Astrocyte (in vitro differentiated cells and primary cell): ENCODE data around the gene ZBTB44. TPM values are rescaled to one million over a fixed set of nuclear protein-coding genes. Genes with fewer than 3 reads are reported as not detected.
"Not testable (repeated sequence)": the region's sequence is repeated elsewhere in the genome, so short reads cannot be mapped to it uniquely, and the experiment has no call there.

Experiments
- DNase-seq: peaks from one replicate; pipeline ENCODE4 v3.0.0-alpha.2; 2010; ENCODE audit warnings: low read depth
- FAIRE-seq: peaks from 2 replicates; lab custom pipeline; 2011; peaks lifted over from hg19 to GRCh38; lab: Jason Lieb, UNC
- H2AFZ ChIP-seq: 2 replicates; pipeline ENCODE4 v1.6.0; 2012; ENCODE audit warnings: low read depth, low read length, inconsistent platforms
- H3K27ac ChIP-seq: 2 replicates; pipeline ENCODE4 v1.5.1; 2011; ENCODE audit warnings: low read depth, low read length, inconsistent platforms
- H3K27me3 ChIP-seq: 2 replicates; pipeline ENCODE4 v1.6.0; 2011; ENCODE audit warnings: low read length, inconsistent platforms; ENCODE audit not compliant: insufficient read depth
- H3K36me3 ChIP-seq: 2 replicates; pipeline ENCODE4 v1.5.1; 2011; ENCODE audit warnings: low read length, inconsistent platforms; ENCODE audit not compliant: insufficient read depth
- H3K4me1 ChIP-seq: 2 replicates; pipeline ENCODE4 v1.5.1; 2011; ENCODE audit warnings: low read length, inconsistent platforms; ENCODE audit not compliant: insufficient read depth
- H3K4me2 ChIP-seq: 2 replicates; pipeline ENCODE4 v1.6.0; 2012; ENCODE audit warnings: low read length, inconsistent platforms
- H3K4me3 ChIP-seq: 2 replicates; pipeline ENCODE4 v1.5.1; 2011; ENCODE audit warnings: low read depth, mild to moderate bottlenecking, low read length, inconsistent platforms; ENCODE audit not compliant: insufficient read depth
- H3K79me2 ChIP-seq: 2 replicates; pipeline ENCODE4 v1.6.0; 2012; ENCODE audit warnings: mild to moderate bottlenecking, low read length, inconsistent platforms; ENCODE audit not compliant: insufficient read depth
- H3K9ac ChIP-seq: 2 replicates; pipeline ENCODE4 v1.6.0; 2012; ENCODE audit warnings: mild to moderate bottlenecking, low read length, inconsistent platforms
- H3K9me3 ChIP-seq: 2 replicates; pipeline ENCODE4 v1.5.1; 2012; ENCODE audit warnings: low read depth, mild to moderate bottlenecking, low read length, inconsistent platforms; ENCODE audit not compliant: insufficient read depth
- H4K20me1 ChIP-seq: 2 replicates; pipeline ENCODE4 v1.6.0; 2012; ENCODE audit warnings: low read length, inconsistent platforms; ENCODE audit not compliant: insufficient read depth
- H3K27ac Mint-ChIP-seq: one replicate; pipeline ENCODE4 v1.8.0; 2021; ENCODE audit warnings: mild to moderate bottlenecking, mixed read lengths; ENCODE audit not compliant: unreplicated experiment
- H3K27me3 Mint-ChIP-seq: one replicate; pipeline ENCODE4 v1.8.0; 2021; ENCODE audit warnings: low read depth, mixed read lengths; ENCODE audit not compliant: unreplicated experiment
- H3K36me3 Mint-ChIP-seq: one replicate; pipeline ENCODE4 v1.8.0; 2021; ENCODE audit warnings: low read depth, mixed read lengths; ENCODE audit not compliant: unreplicated experiment
- H3K4me1 Mint-ChIP-seq: one replicate; pipeline ENCODE4 v1.8.0; 2021; ENCODE audit warnings: low read depth, mixed read lengths; ENCODE audit not compliant: unreplicated experiment
- H3K4me3 Mint-ChIP-seq: one replicate; pipeline ENCODE4 v1.8.0; 2021; ENCODE audit warnings: mild to moderate bottlenecking, moderate library complexity, mixed read lengths; ENCODE audit not compliant: unreplicated experiment
- H3K9me3 Mint-ChIP-seq: one replicate; pipeline ENCODE4 v1.8.0; 2021; ENCODE audit warnings: mild to moderate bottlenecking, mixed read lengths; ENCODE audit not compliant: unreplicated experiment
- CTCF ChIP-seq: IDR thresholded peaks from 2 replicates; pipeline ENCODE4 v1.5.1; 2011; ENCODE audit warnings: low read depth, mild to moderate bottlenecking, inconsistent platforms, low read length, moderate library complexity; ENCODE audit not compliant: insufficient read depth
- EZH2 ChIP-seq: IDR thresholded peaks from 2 replicates; pipeline ENCODE4 v1.6.1; 2012; ENCODE audit warnings: mild to moderate bottlenecking, low read length, inconsistent platforms; ENCODE audit not compliant: insufficient read depth
- total RNA-seq: library from RNA; stranded (reverse); gene quantifications from 2 replicates; pipeline ENCODE4 v1.2.1, GENCODE V29; 2021

Gene ZBTB44
- total RNA-seq, 1 donor from 2014 or later: 25.3 TPM

- H3K27ac Mint-ChIP-seq: no peak overlapping the region
- DNase-seq (no peak), FAIRE-seq (no peak)
- Histone ChIP-seq H3K9ac (no peak overlapping the region), H3K27ac (no peak overlapping the region), H4K20me1 (no peaks in the 10 kb centered on the region), H3K27me3 (peaks cover 1% of the 10 kb centered on the region), H3K4me1 (no peaks in the 10 kb centered on the region), H3K4me2 (no peak overlapping the region), H2AFZ (no peak overlapping the region), H3K36me3 (no peaks in the 10 kb centered on the region), H3K4me3 (no peak overlapping the region), H3K79me2 (no peaks in the 10 kb centered on the region), H3K9me3 (peaks cover 7% of the 10 kb centered on the region)
- H3K4me1 Mint-ChIP-seq: no peaks in the 10 kb centered on the region
- no peak overlapping the region for H3K4me3 Mint-ChIP-seq
- H3K36me3 Mint-ChIP-seq: no peaks in the 10 kb centered on the region
- H3K27me3 Mint-ChIP-seq: peaks cover 6% of the 10 kb centered on the region
- no peak for TF ChIP-seq EZH2
- peaks cover 2% of the 10 kb centered on the region for H3K9me3 Mint-ChIP-seq
Measured at GRCh38 chr11:130338667-130339066, 23.9 kb upstream of the ZBTB44 start.

- H3K79me2 ChIP-seq: no peaks in the 10 kb centered on the region
- no peaks in the 10 kb centered on the region for H3K36me3 ChIP-seq
- Mint-ChIP-seq H3K36me3 (no peaks in the 10 kb centered on the region), H3K4me3 (no peak overlapping the region), H3K27me3 (peaks cover 6% of the 10 kb centered on the region), H3K27ac (no peak overlapping the region), H3K9me3 (peaks cover 2% of the 10 kb centered on the region), H3K4me1 (no peaks in the 10 kb centered on the region)
- H3K4me2 ChIP-seq: no peak overlapping the region
- FAIRE-seq (no peak), DNase-seq (no peak)
- TF ChIP-seq EZH2 (no peak), CTCF (no peak)
- no peak overlapping the region for H2AFZ ChIP-seq
- H3K4me1 ChIP-seq: no peaks in the 10 kb centered on the region
- no peak overlapping the region for H3K4me3 ChIP-seq
- no peak overlapping the region for H3K27ac ChIP-seq
- no peaks in the 10 kb centered on the region for H4K20me1 ChIP-seq
- H3K27me3 ChIP-seq: peaks cover 3% of the 10 kb centered on the region
- no peak overlapping the region for H3K9ac ChIP-seq
- peaks cover 7% of the 10 kb centered on the region for H3K9me3 ChIP-seq
Measured at GRCh38 chr11:130337281-130338089, 22.8 kb upstream of the ZBTB44 start.

- not testable (repeated sequence) for H3K27me3 Mint-ChIP-seq, H3K9me3 Mint-ChIP-seq, H2AFZ ChIP-seq, H3K36me3 ChIP-seq, H3K4me1 Mint-ChIP-seq, H3K27me3 ChIP-seq, H3K9ac ChIP-seq, DNase-seq, H3K27ac ChIP-seq, H3K79me2 ChIP-seq, H3K4me2 ChIP-seq, FAIRE-seq, H3K4me1 ChIP-seq, H3K9me3 ChIP-seq, H3K4me3 ChIP-seq, H3K27ac Mint-ChIP-seq, H3K4me3 Mint-ChIP-seq, H3K36me3 Mint-ChIP-seq, H4K20me1 ChIP-seq
Measured at GRCh38 chr11:130331397-130331796, 16.7 kb upstream of the ZBTB44 start.
